HG02759 (cell line): ENCODE measurements around the gene CDC42EP2.
"Not testable (repeated sequence)": the region's sequence is repeated elsewhere in the genome, so short reads cannot be mapped to it uniquely, and the experiment has no call there.

Experiments
- ATAC-seq: cut with Tn5 transposase; IDR thresholded peaks from one replicate; pipeline ENCODE4 v1.9.1; 2021; ENCODE audit warnings: mild to moderate bottlenecking, moderate library complexity; ENCODE audit not compliant: unreplicated experiment

The CDC42EP2 gene

DNA sequence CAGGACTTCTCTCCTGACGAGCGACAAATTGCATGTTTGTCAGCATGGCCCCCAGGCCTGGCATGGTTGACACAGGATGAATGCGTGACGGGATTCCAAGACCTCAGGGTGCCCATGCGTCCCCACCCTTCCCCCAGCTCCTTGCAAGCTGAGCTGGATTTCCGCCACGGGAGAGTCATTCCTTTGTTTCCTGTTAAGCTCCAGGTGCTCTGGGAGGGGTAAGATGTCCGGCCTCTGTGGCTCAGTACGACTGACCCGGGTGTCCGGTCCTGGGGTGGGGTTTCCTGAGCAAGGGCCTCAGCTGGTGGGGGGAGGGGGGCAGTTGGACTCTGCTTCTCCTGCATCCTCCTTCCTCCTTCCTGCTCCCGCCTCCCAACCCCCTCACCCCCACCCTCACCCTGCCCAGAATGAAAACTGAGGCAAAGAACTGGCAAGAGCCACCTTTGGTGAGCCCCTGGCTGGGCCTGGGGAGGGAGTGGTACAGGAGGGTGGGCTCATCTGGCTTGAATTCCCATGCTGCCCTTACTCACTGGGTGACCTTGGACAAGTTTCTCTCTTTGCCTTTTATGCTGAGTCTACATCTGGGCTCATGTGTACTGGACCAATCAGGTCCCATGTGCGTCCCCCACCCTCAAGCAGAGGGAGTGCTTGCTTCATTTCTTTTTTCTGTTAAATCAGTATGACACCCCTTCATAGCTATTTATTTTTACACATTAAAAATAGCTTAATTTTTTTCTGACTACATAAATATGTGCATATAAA lies 2.5 kb downstream of the CDC42EP2 start:
- no peak for ATAC-seq

DNA sequence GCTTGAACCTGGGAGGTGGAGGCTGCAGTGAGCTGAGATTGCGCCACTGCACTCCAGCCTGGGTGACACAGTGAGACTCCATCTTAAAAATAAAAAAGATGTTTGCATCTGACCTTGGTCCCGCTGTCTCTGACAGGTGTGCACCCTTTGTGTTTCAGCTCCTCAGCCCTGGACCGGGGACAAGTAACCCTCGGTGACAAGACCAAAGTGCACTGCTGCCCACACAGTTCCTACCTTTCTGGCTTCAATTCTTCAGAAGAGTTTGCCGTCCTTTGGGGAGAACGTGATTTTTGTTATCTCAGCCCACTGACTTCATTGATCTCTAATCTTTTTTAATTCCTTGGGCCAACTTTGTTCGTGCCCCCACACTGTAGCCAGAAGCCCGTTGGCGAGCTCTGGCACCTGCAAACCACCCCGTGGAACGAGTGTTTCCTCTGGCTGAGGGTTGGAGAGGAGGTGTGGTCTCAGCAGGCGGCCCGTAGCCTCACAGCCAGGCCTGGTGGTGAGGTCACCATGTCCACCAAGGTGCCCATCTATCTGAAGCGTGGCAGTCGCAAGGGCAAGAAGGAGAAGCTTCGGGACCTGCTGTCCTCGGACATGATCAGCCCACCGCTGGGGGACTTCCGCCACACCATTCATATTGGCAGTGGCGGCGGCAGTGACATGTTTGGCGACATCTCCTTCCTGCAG lies 5.9 kb downstream of the CDC42EP2 start:
- ATAC-seq = no peak

DNA sequence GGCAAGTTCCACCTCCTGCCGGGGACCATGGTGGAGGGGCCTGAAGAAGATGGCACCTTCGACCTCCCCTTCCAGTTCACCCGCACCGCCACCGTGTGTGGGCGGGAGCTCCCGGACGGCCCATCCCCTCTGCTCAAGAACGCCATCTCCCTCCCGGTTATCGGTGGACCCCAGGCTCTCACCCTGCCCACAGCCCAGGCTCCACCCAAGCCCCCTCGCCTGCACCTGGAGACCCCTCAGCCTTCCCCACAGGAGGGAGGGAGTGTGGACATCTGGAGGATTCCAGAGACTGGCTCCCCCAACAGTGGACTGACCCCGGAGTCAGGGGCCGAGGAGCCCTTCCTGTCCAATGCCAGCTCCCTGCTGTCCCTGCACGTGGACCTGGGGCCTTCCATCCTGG lies 6.4 kb downstream of the CDC42EP2 start:
- no peak for ATAC-seq

DNA sequence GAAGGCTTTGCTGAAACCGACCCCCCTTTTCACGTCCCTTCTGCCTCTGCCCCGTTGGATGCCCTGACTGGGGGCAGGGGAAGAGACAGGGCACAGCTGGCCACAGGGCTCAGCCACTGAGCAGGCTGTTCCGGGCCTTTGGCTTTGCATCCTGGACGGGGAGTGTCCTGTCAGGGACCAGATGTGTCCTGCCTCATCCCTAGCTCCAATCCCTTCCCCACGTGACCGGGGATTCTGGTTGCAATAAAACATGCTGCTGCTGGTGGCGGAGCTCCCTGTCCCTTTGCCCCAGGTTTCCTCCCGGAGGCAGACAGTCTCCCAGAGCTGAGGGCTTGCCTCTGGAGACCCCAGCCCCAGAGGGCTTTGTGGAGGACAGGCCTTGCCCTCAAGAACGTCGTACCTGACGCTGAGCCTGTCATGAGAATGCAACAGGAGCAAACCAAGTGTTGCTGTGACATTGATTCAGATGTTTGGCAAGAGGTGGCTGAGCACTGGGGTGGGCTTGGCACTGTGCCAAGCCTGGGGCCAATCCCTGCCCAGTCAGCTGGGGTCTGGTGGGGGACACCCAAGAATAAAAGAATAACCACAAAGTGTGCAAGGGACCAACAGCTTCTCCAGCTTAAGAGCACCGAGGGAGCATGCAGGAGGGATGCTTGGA lies 7.3 kb downstream of the CDC42EP2 start:
- no peak for ATAC-seq

GRCh38 chr11:65323813-65324212 lies 9.1 kb downstream of the CDC42EP2 start:
- ATAC-seq = no peak

- no peak for ATAC-seq
These were observed 10.8 kb downstream of the CDC42EP2 start for GRCh38 chr11:65325435-65325834.

GRCh38 chr11:65327021-65327420 lies 12.4 kb downstream of the CDC42EP2 start:
- no peak for ATAC-seq

- no peak for ATAC-seq
These were observed 14.8 kb downstream of the CDC42EP2 start for GRCh38 chr11:65329478-65329877.

DNA sequence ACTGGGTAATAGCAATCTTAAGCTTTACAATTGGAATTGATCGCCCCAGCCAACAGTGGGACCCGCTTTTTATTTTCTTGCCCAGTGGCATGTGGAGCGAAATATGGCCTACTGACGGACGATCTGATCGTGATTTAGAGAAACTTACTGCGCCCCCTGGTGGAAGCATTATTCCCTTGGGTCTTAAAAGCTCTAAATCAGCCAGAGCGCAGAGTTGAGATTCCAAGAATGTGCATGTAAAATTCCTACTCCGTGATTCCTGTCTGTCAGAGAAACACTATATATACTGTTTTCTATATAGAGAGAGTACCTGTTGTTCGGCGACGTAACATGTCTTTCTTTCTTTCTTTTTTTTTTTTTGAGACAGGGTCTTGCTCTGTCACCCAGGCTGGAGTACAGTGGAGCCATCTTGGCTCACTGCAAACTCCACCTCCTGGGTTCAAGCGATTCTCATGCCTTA lies 15.3 kb downstream of the CDC42EP2 start:
- no peak for ATAC-seq

GRCh38 chr11:65330544-65330943 lies 15.9 kb downstream of the CDC42EP2 start:
- ATAC-seq = no peak

DNA sequence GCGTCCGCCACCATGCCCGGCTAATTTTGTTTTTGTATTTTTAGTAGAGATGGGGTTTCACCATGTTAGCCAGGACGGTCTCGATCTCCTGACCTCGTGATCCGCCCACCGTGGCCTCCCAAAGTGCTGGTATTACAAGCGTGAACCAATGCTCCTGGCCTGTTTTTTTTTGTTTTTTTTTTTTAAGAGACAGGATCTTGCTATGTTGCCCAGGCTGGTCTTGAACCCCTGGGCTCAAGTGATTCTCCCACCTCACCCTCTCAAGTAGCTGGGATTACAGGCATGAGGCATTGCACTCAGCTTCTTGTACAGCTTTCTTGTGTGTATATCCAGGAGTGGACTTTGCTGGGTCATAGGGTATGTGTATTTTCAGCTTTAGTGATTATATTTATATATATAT lies 17.9 kb downstream of the CDC42EP2 start:
- not testable (repeated sequence) for ATAC-seq

DNA sequence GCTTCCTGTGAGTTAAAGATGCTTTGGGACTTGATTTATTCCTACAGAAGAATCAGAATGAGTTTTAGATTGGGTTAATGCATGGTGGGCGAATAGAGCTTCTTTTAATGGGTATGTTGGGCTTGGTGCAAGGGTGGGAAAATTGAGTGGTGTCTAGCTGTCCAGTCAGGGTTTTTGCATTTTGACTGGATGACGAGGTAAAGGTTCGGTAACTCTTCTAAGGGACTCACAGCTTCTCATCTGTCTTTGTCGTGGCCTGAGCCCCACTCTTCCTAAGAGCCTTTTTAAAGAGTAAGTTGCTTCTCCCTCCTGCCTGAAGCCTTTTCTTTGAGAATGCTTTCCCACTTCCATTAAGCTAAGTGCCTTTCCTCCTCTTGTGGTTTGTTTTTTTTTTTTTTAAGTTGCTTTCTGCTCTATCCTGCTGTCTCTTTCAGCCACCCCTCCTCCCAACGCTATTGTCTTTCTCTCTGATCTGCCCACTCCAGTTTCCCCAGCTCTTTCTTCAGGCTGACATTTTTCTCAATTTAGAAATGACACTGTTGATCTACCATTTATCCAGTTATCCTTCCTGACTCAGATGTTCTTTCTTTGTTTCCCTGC lies 20.1 kb downstream of the CDC42EP2 start:
- no peak for ATAC-seq

DNA sequence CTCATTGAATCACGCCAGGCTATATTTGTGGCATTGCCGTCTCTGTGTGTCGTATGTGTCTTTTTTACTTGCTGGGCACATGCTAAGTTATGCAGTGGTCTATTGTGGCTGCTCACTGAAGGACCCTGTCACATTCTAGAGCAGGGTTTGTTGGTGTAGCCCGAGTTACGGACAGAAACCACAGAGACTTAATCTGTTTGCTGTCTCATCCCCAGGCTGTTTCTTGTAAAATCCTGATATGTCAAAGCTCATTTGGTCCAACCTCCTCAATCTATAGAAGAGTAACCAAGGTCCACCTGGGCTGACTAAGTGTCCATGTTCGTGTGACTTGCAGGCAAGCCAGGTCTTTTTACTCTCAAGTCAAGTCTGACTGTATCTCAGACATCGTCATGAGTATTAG lies 24.0 kb downstream of the CDC42EP2 start:
- ATAC-seq = no peak

DNA sequence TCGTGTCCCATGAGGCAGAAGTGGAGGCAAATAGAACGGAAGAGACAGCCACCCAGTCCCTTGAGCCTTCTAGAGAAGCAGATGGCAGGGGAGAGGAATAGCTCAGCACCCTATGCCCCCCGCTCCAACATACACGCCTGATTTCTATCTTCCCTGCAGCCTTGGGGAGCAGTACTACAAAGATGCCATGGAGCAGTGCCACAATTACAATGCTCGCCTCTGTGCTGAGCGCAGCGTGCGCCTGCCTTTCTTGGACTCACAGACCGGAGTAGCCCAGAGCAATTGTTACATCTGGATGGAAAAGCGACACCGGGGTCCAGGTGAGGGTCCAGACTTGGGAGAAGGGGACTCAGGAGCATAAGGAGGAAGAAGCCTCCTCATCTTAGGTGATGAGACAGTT lies 25.6 kb downstream of the CDC42EP2 start:
- no peak for ATAC-seq

- ATAC-seq = no peak
These were observed 27.2 kb downstream of the CDC42EP2 start for GRCh38 chr11:65341856-65342255.

- no peak for ATAC-seq
These were observed 36.8 kb downstream of the CDC42EP2 start for GRCh38 chr11:65351511-65351910.

DNA sequence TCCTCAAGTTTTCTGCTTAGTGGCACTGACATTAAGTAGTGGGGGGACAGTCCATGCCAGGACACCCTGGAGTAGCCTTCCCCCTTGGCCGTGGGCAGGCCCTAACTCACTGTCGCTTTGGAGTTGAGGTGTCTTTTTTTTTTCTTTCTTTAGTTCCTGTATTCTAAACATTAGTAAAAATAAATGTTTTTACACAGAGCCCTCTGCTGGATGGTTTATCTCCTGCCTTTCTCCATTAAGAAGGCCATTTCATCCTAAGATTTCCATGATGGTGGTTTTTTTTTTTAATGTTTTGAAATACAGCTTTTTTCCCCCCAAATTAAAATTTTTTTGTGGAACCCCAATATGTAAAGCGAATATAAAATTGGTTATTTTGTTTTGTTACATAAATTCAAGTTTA lies 38.1 kb downstream of the CDC42EP2 start:
- ATAC-seq = no peak

GRCh38 chr11:65353376-65353775 lies 38.7 kb downstream of the CDC42EP2 start:
- ATAC-seq = no peak

DNA sequence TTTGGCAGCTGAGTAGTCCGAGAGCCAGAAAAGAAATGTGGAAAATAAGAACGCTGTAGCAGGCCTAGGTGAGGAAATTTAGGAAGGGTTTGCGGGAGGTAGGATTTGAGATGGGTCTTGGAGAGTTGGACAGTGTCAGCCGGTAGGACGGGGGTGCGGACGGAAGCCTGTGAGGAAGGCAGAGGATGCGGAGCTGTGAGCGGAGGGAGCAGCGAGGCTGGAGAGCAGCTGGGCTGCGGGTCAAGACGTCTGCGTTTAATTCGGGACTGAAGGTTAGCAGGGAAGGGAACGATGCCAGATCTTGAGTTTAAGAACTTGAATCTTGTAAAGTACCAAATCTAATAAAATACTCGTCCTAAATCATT lies 39.2 kb downstream of the CDC42EP2 start:
- ATAC-seq = no peak

DNA sequence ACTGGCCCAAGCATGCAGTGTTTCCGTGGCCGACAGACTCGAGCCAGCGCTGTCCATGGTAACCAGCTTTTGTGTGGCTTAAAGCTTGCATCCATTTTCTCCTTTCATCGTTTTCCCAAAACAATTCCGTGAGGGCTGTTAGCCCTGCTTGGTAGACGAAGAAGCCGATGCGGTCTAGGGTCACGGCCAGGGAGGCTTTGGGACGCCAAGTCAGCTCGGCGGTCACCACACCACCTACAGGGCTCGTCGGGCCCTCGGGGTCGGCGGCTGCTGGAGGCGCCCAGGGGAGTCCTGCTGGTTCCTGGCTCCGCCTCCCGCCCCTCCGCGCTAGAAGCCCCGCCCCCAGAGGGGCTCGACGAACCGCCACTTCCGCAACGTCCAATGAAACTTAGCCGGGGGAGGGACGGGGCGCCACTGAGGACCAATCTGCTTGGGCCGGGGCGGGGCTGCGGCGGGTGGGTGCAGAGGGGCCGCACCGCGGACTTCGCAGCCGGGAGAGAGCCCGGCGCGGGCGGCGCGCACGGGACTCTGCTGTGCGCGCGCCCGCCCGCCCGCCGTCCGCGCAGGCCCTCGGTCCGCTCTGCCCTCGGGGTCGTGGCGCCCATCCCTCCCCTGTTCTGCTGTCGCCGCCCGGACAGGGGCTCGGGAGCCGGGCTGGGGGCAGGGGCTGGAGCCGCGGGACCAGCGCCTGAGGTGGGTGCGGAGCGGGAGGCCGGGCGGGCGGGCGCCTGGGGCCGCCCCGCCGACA lies 39.8 kb downstream of the CDC42EP2 start, which contains the start of gene TIGD3:
TSS of gene TIGD3 (plus strand) at position 487 of the 748 bp plus-strand sequence. CDS start 1,058 bp downstream, outside the sequence.
- ATAC-seq = peak; percentile 92
